H9 (cell line): Measurements from ENCODE around the gene GCN1. TPM values are rescaled to one million over a fixed set of nuclear protein-coding genes. Genes with fewer than 3 reads are reported as not detected.

Experiments used
- DNase-seq: peaks from one replicate; pipeline ENCODE4 v3.0.0-alpha.2; 2017
- H2AFZ ChIP-seq: one replicate; pipeline ENCODE4 v1.6.1; 2013; ENCODE audit warnings: mild to moderate bottlenecking, low read length, control low read depth, moderate library complexity
- H2AK5ac ChIP-seq: 2 replicates; pipeline ENCODE4 v1.6.1; 2013; ENCODE audit warnings: low read length, control low read depth, mixed read lengths; ENCODE audit not compliant: insufficient read length
- H2BK120ac ChIP-seq: one replicate; pipeline ENCODE4 v1.6.1; 2013; ENCODE audit warnings: low read depth, mild to moderate bottlenecking, low read length, control low read depth, inconsistent platforms; ENCODE audit not compliant: poor library complexity, severe bottlenecking
- H2BK12ac ChIP-seq: 2 replicates; pipeline ENCODE4 v1.6.1; 2013; ENCODE audit warnings: low read length, control low read depth, mixed read lengths, low read depth; ENCODE audit not compliant: insufficient read length
- H2BK15ac ChIP-seq: 2 replicates; pipeline ENCODE4 v1.6.1; 2013; ENCODE audit warnings: low read depth, low read length, control low read depth
- H2BK20ac ChIP-seq: one replicate; pipeline ENCODE4 v1.6.1; 2013; ENCODE audit warnings: low read depth, mild to moderate bottlenecking, low read length, control low read depth, inconsistent platforms; ENCODE audit not compliant: poor library complexity, severe bottlenecking
- H2BK5ac ChIP-seq: 2 replicates; pipeline ENCODE4 v1.6.1; 2013; ENCODE audit warnings: low read length, control low read depth, mixed read lengths; ENCODE audit not compliant: insufficient read length
- H3K14ac ChIP-seq: 2 replicates; pipeline ENCODE4 v1.6.1; 2013; ENCODE audit warnings: low read length, control low read depth; ENCODE audit not compliant: insufficient read depth
- H3K18ac ChIP-seq: 2 replicates; pipeline ENCODE4 v1.6.1; 2013; ENCODE audit warnings: low read depth, mild to moderate bottlenecking, mixed read lengths, low read length, control low read depth; ENCODE audit not compliant: insufficient read length
- H3K23ac ChIP-seq: 2 replicates; pipeline ENCODE4 v1.6.1; 2013; ENCODE audit warnings: low read length, control low read depth, mixed read lengths, low read depth; ENCODE audit not compliant: insufficient read length
- H3K23me2 ChIP-seq: 2 replicates; pipeline ENCODE4 v1.6.1; 2013; ENCODE audit warnings: low read depth, mild to moderate bottlenecking, mixed read lengths, low read length, control low read depth; ENCODE audit not compliant: insufficient read length, poor library complexity, severe bottlenecking
- H3K27ac ChIP-seq: 2 replicates; pipeline ENCODE4 v1.5.1; 2013; ENCODE audit warnings: low read length, control low read depth, mixed read lengths, low read depth; ENCODE audit not compliant: insufficient read length
- H3K27me3 ChIP-seq: 2 replicates; pipeline ENCODE4 v1.6.1; 2013; ENCODE audit warnings: low read length, control low read depth, inconsistent platforms; ENCODE audit not compliant: insufficient read depth
- H3K4ac ChIP-seq: 2 replicates; pipeline ENCODE4 v1.6.1; 2013; ENCODE audit warnings: low read depth, mild to moderate bottlenecking, control low read depth, inconsistent platforms, low read length, moderate library complexity
- H3K4me1 ChIP-seq: 2 replicates; pipeline ENCODE4 v1.6.1; 2013; ENCODE audit warnings: low read length, control low read depth, inconsistent platforms; ENCODE audit not compliant: insufficient read depth
- H3K4me2 ChIP-seq: 2 replicates; pipeline ENCODE4 v1.6.1; 2013; ENCODE audit warnings: low read length, control low read depth, mixed read lengths; ENCODE audit not compliant: insufficient read length, insufficient read depth
- H3K56ac ChIP-seq: 2 replicates; pipeline ENCODE4 v1.6.1; 2013; ENCODE audit warnings: low read depth, mild to moderate bottlenecking, mixed read lengths, low read length, control low read depth; ENCODE audit not compliant: insufficient read length
- H3K79me1 ChIP-seq: 2 replicates; pipeline ENCODE4 v1.6.1; 2013; ENCODE audit warnings: low read depth, mild to moderate bottlenecking, moderate library complexity, low read length, control low read depth, inconsistent platforms; ENCODE audit not compliant: insufficient read depth, poor library complexity, severe bottlenecking
- H3K79me2 ChIP-seq: 2 replicates; pipeline ENCODE4 v1.6.1; 2013; ENCODE audit warnings: low read length, control low read depth, inconsistent platforms; ENCODE audit not compliant: insufficient read depth
- H3K9ac ChIP-seq: 2 replicates; pipeline ENCODE4 v1.6.1; 2013; ENCODE audit warnings: low read length, control low read depth, mixed read lengths; ENCODE audit not compliant: insufficient read length; ENCODE audit errors: extremely low read depth
- H3K9me3 ChIP-seq: one replicate; pipeline ENCODE4 v1.6.1; 2013; ENCODE audit warnings: low read depth, low read length, inconsistent platforms; ENCODE audit not compliant: control insufficient read depth
- H3T11ph ChIP-seq: one replicate; pipeline ENCODE4 v1.6.1; 2013; ENCODE audit warnings: mild to moderate bottlenecking, low read length, control low read depth, inconsistent platforms
- H4K20me1 ChIP-seq: one replicate; pipeline ENCODE4 v1.6.1; 2013; ENCODE audit not compliant: control insufficient read depth, insufficient read length, insufficient read depth
- H4K5ac ChIP-seq: 2 replicates; pipeline ENCODE4 v1.6.1; 2013; ENCODE audit warnings: low read depth, mild to moderate bottlenecking, mixed read lengths, low read length, control low read depth; ENCODE audit not compliant: insufficient read length
- H4K8ac ChIP-seq: replicated peaks from 2 replicates; pipeline ENCODE4 v1.6.1; 2013; ENCODE audit warnings: low read length, control low read depth, mixed read lengths, low read depth; ENCODE audit not compliant: insufficient read length
- H4K91ac ChIP-seq: 2 replicates; pipeline ENCODE4 v1.6.1; 2013; ENCODE audit warnings: low read depth, mild to moderate bottlenecking, moderate library complexity, mixed read lengths, low read length, control low read depth; ENCODE audit not compliant: insufficient read length
- H3K27ac Mint-ChIP-seq, 3 experiments: 2 replicates in 2 of 3; 3 replicates in 1 of 3; pipeline ENCODE4 v1.8.0; 2020 to 2021; ENCODE audit warnings: mixed read lengths in 3 of 3, mild to moderate bottlenecking in 1 of 3, moderate library complexity in 1 of 3
- H3K27me3 Mint-ChIP-seq: 2 replicates; pipeline ENCODE4 v1.8.0; 2021; ENCODE audit warnings: low read depth, mild to moderate bottlenecking, moderate library complexity, mixed read lengths
- H3K36me3 Mint-ChIP-seq, 3 experiments: 2 replicates in 2 of 3; 3 replicates in 1 of 3; pipeline ENCODE4 v1.8.0; 2020 to 2021; ENCODE audit warnings: low read depth in 3 of 3, mixed read lengths in 3 of 3; ENCODE audit not compliant: insufficient read depth in 1 of 3
- H3K4me1 Mint-ChIP-seq, 2 experiments: 2 replicates each; pipeline ENCODE4 v1.8.0; 2020; ENCODE audit warnings: mixed read lengths in 2 of 2
- H3K4me3 Mint-ChIP-seq, 2 experiments: 2 replicates in 1 of 2; 3 replicates in 1 of 2; pipeline ENCODE4 v1.8.0; 2020 to 2021; ENCODE audit warnings: mild to moderate bottlenecking in 2 of 2, mixed read lengths in 2 of 2, moderate library complexity in 1 of 2
- H3K9me3 Mint-ChIP-seq, 2 experiments: 2 replicates in 1 of 2; 3 replicates in 1 of 2; pipeline ENCODE4 v1.8.0; 2020; ENCODE audit warnings: mild to moderate bottlenecking in 2 of 2, mixed read lengths in 2 of 2, moderate library complexity in 1 of 2
- CTCF ChIP-seq: fragments of 200-600 bp; sonication (generic); conservative IDR thresholded peaks from 3 replicates; pipeline ENCODE4 v1.8.0; 2021; ENCODE audit warnings: antibody characterized with exemption, mild to moderate bottlenecking
- WGBS: extraction: QIAGEN DNeasy Blood & Tissue Kit; methylation state at CpG from one replicate; pipeline ENCODE4 v1.1.7; 2013; ENCODE audit warnings: missing lambda C conversion rate, low lambda C conversion rate, mixed read lengths; ENCODE audit not compliant: insufficient read length; ENCODE audit errors: extremely low coverage; 5-methylcytosine and 5-hydroxymethylcytosine counted together
- total RNA-seq: library from RNA; stranded (reverse); gene quantifications from 2 replicates; pipeline ENCODE4 v1.2.1, GENCODE V29; 2021

Gene GCN1
- total RNA-seq, 1 experiment from 2014 or later = 137 TPM

- no peak overlapping the region for H4K5ac ChIP-seq
- Mint-ChIP-seq H3K27ac (peak overlapping the region; percentile 70 to 91 (median 84); a peak in 4 of 7 replicates), H3K9me3 (no peaks in the 10 kb centered on the region), H3K27me3 (no peaks in the 10 kb centered on the region; the same call in 1 of the 2 replicates), H3K4me3 (no peak overlapping the region), H3K36me3 (peaks cover 12 to 39% (median 38%) of the 10 kb centered on the region in 3 experiments; a peak in 6 of 7 replicates), H3K4me1 (peaks cover 23 to 46% of the 10 kb centered on the region in 2 experiments)
- no peak overlapping the region for H2AK5ac ChIP-seq
- H3K4ac ChIP-seq = no peak overlapping the region
- no peak overlapping the region for H2BK5ac ChIP-seq
- no peak for DNase-seq
- no peak overlapping the region for H2BK120ac ChIP-seq
- no peak for TF ChIP-seq CTCF
- WGBS = no CpG with 5 or more reads among the region's 34 CpGs
- no peak overlapping the region; the same call in 1 of the 2 replicates for H3K14ac ChIP-seq
- no peak overlapping the region for H3K27ac ChIP-seq
- H3K27me3 ChIP-seq = no peaks in the 10 kb centered on the region
- H4K8ac ChIP-seq = no peak overlapping the region
- no peaks in the 10 kb centered on the region for H3K23me2 ChIP-seq
- H3K9ac ChIP-seq = no peak overlapping the region
- no peak overlapping the region for H3K4me2 ChIP-seq
- H2BK20ac ChIP-seq = no peak overlapping the region
- peaks cover 5% of the 10 kb centered on the region; the same call in 1 of the 2 replicates for H3K4me1 ChIP-seq
- no peaks in the 10 kb centered on the region for H4K20me1 ChIP-seq
- no peak overlapping the region for H3K18ac ChIP-seq
- H2BK15ac ChIP-seq = no peak overlapping the region
- no peak overlapping the region for H2AFZ ChIP-seq
- H4K91ac ChIP-seq = no peak overlapping the region
- no peak overlapping the region for H3K23ac ChIP-seq
- H2BK12ac ChIP-seq = no peak overlapping the region
- no peak overlapping the region for H3K56ac ChIP-seq
- H3K9me3 ChIP-seq = no peaks in the 10 kb centered on the region
- no peak overlapping the region for H3T11ph ChIP-seq
- H3K79me2 ChIP-seq = no peaks in the 10 kb centered on the region
- no peaks in the 10 kb centered on the region for H3K79me1 ChIP-seq
These were observed 97.8 kb downstream of the GCN1 start for GRCh38 chr12:120096671-120097202.
